WI38 (cell line): ENCODE data around the gene ZBTB17.

Source experiments
- H3K4me3 ChIP-seq: 2 replicates; pipeline ENCODE4 v1.5.1; 2011; ENCODE audit warnings: low read depth, mild to moderate bottlenecking, control low read depth, low read length
- TF ChIP-seq, protein P1 (sequence below): IDR thresholded peaks from 2 replicates; pipeline ENCODE4 v1.5.1; 2012; ENCODE audit warnings: low read depth, mild to moderate bottlenecking, control low read depth, low read length

ZBTB17 gene

DNA sequence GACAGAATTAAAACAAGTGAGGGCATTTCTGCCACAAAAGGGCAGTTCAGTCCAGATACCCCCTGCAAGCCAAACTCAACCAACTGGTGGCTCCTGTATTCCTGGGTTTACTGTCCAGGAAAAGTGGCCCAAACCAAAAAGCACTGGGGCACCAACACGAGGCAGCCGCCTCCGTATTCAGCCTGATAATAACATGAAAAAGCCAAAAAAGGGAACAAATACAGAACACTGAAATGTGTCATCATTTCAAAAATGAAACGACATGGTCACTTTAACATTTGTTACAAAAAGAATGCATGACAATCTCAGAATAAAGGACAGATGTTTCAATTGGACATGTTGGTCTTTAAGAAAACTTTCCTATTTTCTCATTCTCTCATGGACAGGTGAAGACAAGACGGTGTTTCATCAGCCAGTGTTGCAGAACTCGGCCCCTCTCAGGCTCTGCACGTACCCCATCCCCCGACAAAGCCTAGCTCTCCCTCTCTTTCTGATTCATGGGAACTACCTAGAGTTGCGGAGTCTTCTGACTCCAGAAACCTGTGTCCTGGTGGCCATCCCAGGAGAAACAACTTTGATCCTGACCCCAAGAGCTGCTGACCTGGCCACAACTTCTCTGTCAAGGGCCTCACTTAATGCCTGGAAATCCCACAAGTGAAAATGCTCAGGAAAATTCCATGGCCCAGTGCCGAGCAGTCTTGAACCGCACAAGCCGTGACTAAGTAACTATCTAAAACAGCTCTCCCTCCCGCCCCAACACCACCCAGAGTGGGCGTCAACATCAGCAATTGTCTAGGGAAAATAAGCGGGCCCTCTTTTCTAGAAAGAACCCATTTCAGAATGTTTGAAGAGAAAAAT, 27.1 kb downstream of the ZBTB17 start:
- TF ChIP-seq, protein P1, sequence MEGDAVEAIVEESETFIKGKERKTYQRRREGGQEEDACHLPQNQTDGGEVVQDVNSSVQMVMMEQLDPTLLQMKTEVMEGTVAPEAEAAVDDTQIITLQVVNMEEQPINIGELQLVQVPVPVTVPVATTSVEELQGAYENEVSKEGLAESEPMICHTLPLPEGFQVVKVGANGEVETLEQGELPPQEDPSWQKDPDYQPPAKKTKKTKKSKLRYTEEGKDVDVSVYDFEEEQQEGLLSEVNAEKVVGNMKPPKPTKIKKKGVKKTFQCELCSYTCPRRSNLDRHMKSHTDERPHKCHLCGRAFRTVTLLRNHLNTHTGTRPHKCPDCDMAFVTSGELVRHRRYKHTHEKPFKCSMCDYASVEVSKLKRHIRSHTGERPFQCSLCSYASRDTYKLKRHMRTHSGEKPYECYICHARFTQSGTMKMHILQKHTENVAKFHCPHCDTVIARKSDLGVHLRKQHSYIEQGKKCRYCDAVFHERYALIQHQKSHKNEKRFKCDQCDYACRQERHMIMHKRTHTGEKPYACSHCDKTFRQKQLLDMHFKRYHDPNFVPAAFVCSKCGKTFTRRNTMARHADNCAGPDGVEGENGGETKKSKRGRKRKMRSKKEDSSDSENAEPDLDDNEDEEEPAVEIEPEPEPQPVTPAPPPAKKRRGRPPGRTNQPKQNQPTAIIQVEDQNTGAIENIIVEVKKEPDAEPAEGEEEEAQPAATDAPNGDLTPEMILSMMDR = no peak
- peak overlapping the region; percentile 49 for H3K4me3 ChIP-seq

DNA sequence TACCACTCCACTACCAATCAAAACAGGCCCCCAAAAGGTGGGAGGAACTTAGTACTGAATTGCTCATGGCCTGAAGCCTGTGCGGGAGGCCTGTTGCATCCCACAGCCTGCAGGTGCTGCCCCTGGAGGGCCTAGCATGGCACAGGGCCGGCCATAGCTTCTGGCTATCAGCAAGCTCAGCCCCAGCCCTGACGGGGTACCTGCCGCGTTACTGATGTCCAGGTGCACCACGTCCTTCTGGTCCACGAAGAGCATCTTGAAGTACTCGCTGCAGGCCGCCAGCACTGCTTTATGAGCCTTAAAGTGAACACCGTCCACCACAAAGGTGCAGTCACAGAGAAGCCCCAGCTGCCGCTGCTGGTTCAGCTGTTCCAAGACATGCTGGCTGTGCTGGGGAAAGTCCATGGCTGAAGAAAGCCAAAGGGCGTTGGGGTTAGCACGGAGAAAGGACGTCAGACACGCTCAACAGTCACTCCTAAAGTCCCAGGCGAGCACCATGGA, 27.8 kb downstream of the ZBTB17 start:
- H3K4me3 ChIP-seq = no peak overlapping the region
- TF ChIP-seq, protein P1 = no peak

- no peak overlapping the region for H3K4me3 ChIP-seq
- TF ChIP-seq, protein P1 = no peak
Observed at GRCh38 chr1:15947382-15948090, 28.4 kb downstream of the ZBTB17 start.

- H3K4me3 ChIP-seq = no peak overlapping the region
- TF ChIP-seq, protein P1 = no peak
Observed at GRCh38 chr1:15946571-15947381, 29.1 kb downstream of the ZBTB17 start.

DNA sequence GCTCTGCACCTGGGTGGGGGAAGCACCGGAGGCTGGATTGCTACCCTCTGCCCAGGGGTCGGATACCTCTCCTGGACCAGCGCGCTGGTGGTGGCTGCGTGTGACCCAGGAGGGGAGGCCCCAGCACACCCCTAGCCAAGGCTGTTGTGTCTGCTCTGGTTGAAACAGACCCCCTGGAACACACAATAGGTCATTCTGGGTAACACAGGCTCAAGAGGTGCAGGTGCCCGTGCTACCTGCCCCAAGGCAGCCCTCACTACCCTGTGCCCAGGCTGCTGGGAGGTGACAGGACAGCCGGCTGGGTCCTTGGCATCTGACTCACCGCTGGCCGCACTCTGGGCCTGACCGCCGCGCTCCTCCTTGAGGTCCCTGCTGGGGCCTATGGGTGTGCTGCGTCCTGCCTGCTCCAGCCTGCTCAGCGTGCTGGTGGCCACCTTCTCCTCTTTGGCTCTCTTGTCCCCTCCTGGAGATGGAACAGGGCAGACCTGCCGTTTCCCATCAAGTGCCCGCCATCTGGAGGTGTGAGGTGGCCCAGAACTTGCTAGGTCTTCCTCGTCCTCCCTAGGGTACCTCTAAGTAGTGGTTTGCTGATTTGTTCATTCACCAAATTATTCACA, 30.0 kb downstream of the ZBTB17 start:
- TF ChIP-seq, protein P1 = no peak
- no peak overlapping the region for H3K4me3 ChIP-seq

DNA sequence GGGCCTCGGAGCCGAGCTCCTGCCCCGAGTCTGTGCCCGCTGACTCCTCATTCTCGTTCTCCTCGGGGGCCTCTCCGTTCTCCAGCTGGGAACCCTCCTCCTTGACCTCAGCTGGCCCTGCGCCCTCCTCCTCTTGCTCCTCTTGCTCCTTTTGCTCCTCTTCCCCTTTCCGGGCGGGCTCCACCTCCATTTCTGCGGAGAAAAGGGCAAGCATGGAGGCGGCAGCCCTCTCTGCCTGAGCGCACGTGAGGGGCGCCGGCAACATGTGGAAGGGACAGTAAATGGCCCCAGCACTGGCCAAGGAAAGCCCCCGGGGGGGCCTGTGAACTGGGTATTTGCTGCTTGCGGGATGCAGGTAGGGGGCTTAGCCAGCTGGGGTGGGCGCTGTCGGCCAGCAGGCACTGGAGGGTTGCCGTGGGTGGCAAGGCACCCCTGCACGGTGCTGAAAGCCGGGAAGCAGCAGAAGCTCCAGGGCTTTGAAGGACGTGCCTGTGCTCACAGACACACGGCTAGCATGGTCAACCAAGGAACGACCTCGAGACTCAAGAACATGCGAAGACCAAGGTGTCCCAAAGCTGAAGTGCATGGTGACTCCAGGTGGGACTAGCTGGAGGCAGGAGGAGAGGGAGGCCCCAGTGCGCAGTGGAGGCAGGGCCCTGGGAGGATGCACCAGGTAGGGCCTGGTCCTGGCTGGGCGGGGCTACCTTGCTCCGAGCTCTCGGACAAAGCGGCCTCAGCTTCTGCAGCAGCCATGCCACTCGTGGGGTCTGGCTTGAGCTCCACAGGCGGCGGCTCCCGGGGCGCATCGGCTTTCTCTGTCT, 30.7 kb downstream of the ZBTB17 start:
- TF ChIP-seq, protein P1 = no peak

More for the DNA sequence above, 30.7 kb downstream of the ZBTB17 start:
- no peak overlapping the region for H3K4me3 ChIP-seq
